A549 (cell line): ENCODE data around the gene CCNI. TPM values are rescaled to one million over a fixed set of nuclear protein-coding genes. Genes with fewer than 3 reads are reported as not detected.

ENCODE experiments used
- ATAC-seq, 2 experiments: fragments of 200-7000 bp in 1 of 2; fragments of >200 bp in 1 of 2; cut with Nextera tagmentation in 1 of 2; cut with Tn5 transposase in 1 of 2; 3 replicates each; pipeline versions ENCODE4 v1.8.0 to v1.9.1; 2018 to 2020; ENCODE audit warnings: mild to moderate bottlenecking in 1 of 2, moderate library complexity in 1 of 2
- CTCF ChIA-PET: fragments of 300-600 bp; sonication (Branson Sonifier 250); formaldehyde crosslinking; extraction: SDS; loops from one replicate; lab custom pipeline; 2021; ENCODE audit warnings: antibody characterized with exemption, inconsistent platforms; lab: Yijun Ruan, JAX
- POLR2A ChIA-PET: fragments of 350-600 bp; formaldehyde crosslinking; extraction: SDS; loops from one replicate; lab custom pipeline; 2021; ENCODE audit warnings: antibody characterized with exemption, inconsistent platforms; lab: Yijun Ruan, JAX
- DNase-seq, 2 experiments: peaks; one replicate each; pipeline versions ENCODE4 v3.0.0 to v3.0.0-alpha.2; 2011 to 2016; ENCODE audit warnings: low read depth in 1 of 2, low spot score in 1 of 2
- FAIRE-seq: peaks from 2 replicates; lab custom pipeline; 2011; peaks lifted over from hg19 to GRCh38; lab: Jason Lieb, UNC
- H3K27ac ChIP-seq, 2 experiments: fragments of >200 bp; sonication (Bioruptor Twin); formaldehyde crosslinking; 3 replicates each; pipeline ENCODE4 v1.5.1; 2016 to 2017
- H3K4me1 ChIP-seq: fragments of >200 bp; sonication (Bioruptor Twin); formaldehyde crosslinking; 3 replicates; pipeline ENCODE4 v1.6.1; 2016
- H3K4me2 ChIP-seq: fragments of >200 bp; sonication (Bioruptor Twin); formaldehyde crosslinking; 3 replicates; pipeline ENCODE4 v1.6.1; 2016
- H3K4me3 ChIP-seq: fragments of >200 bp; sonication (Bioruptor Twin); formaldehyde crosslinking; 3 replicates; pipeline ENCODE4 v1.5.1; 2016
- H3K9me3 ChIP-seq: fragments of >200 bp; sonication (Bioruptor Twin); formaldehyde crosslinking; 3 replicates; pipeline ENCODE4 v1.6.1; 2016
- CBX2 ChIP-seq: fragments of 200-600 bp; sonication (generic); IDR thresholded peaks from 2 replicates; pipeline ENCODE4 v1.6.1; 2016; ENCODE audit warnings: low read depth, mild to moderate bottlenecking, borderline replicate concordance
- ESRRA ChIP-seq: fragments of 150-350 bp; IDR thresholded peaks from 2 replicates; pipeline ENCODE4 v1.6.1; 2014; ENCODE audit warnings: mild to moderate bottlenecking, low read length, borderline replicate concordance
- FOXS1 ChIP-seq: fragments of 250-450 bp; sonication (Bioruptor Pico); IDR thresholded peaks from 2 replicates; pipeline ENCODE4 v1.5.0; 2020; ENCODE audit warnings: mild to moderate bottlenecking, moderate library complexity
- HDAC2 ChIP-seq: fragments of 200-600 bp; sonication (generic); IDR thresholded peaks from 2 replicates; pipeline ENCODE4 v1.6.1; 2016
- HOXB13 ChIP-seq: fragments of 250-450 bp; sonication (Bioruptor Pico); IDR thresholded peaks from 2 replicates; pipeline ENCODE4 v1.5.0; 2020; ENCODE audit warnings: low read depth, mild to moderate bottlenecking, moderate library complexity
- JUNB ChIP-seq: fragments of >200 bp; sonication (Bioruptor Twin); formaldehyde crosslinking; IDR thresholded peaks from 2 replicates; pipeline ENCODE4 v1.6.1; 2016
- NPAS2 ChIP-seq: fragments of 250-450 bp; sonication (Bioruptor Pico); IDR thresholded peaks from 2 replicates; pipeline ENCODE4 v1.8.0; 2022; ENCODE audit warnings: mild to moderate bottlenecking, moderate library complexity, borderline replicate concordance
- PHF8 ChIP-seq: fragments of 200-600 bp; sonication (generic); IDR thresholded peaks from 2 replicates; pipeline ENCODE4 v1.6.1; 2016; ENCODE audit warnings: low read depth, mild to moderate bottlenecking, antibody characterized with exemption, moderate library complexity, borderline replicate concordance
- RAD21 ChIP-seq, 2 experiments: fragments of >200 bp in 1 of 2; sonication (Bioruptor Twin) in 1 of 2; formaldehyde crosslinking in 1 of 2; IDR thresholded peaks in 1 of 2; conservative IDR thresholded peaks in 1 of 2; 2 replicates in 1 of 2; 3 replicates in 1 of 2; pipeline ENCODE4 v1.6.1; 2012 to 2018; ENCODE audit warnings: inconsistent platforms in 1 of 2
- RCOR1 ChIP-seq: fragments of 150-350 bp; IDR thresholded peaks from 2 replicates; pipeline ENCODE4 v1.6.1; 2014; ENCODE audit warnings: antibody characterized with exemption, low read length, low read depth
- RFX5 ChIP-seq: fragments of 450-650 bp; IDR thresholded peaks from 2 replicates; pipeline ENCODE4 v1.7.1; 2014; ENCODE audit warnings: antibody characterized with exemption, mild to moderate bottlenecking, moderate library complexity
- ZC3H11A ChIP-seq: fragments of 450-650 bp; IDR thresholded peaks from 2 replicates; pipeline ENCODE4 v1.6.1; 2014; ENCODE audit warnings: antibody characterized with exemption, mild to moderate bottlenecking
- ZFP36 ChIP-seq: fragments of 450-650 bp; IDR thresholded peaks from 2 replicates; pipeline ENCODE4 v1.6.1; 2014; ENCODE audit warnings: borderline replicate concordance; ENCODE audit not compliant: partially characterized antibody
- ZNF302 ChIP-seq: fragments of 250-450 bp; sonication (Bioruptor Pico); IDR thresholded peaks from 2 replicates; pipeline ENCODE4 v1.9.0; 2021; ENCODE audit warnings: inconsistent platforms, mild to moderate bottlenecking, moderate library complexity
- WGBS: methylation state at CpG from one replicate; pipeline ENCODE4 v1.1.6; 2017; ENCODE audit errors: missing lambda C conversion rate; 5-methylcytosine and 5-hydroxymethylcytosine counted together
- polyA plus RNA-seq, 4 experiments: library from polyadenylated mRNA; depleted of rRNA in 3 of 4; stranded (reverse); fragments of >200 nt; fragmentation: RNase III in 1 of 4; extraction: RNeasy Plus Mini Kit Qiagen cat#74134 plus additional on column Dnase treatment in 1 of 4; gene quantifications; 2 replicates in 3 of 4; 3 replicates in 1 of 4; pipeline ENCODE4 v1.2.3, GENCODE V29; 2011 to 2017
- TF ChIP-seq, protein P1 (sequence below): fragments of >200 bp; sonication (Bioruptor Twin); formaldehyde crosslinking; IDR thresholded peaks from 3 replicates; pipeline ENCODE4 v1.5.1; 2016
- TF ChIP-seq, protein P2 (sequence below): fragments of >200 bp; sonication (Bioruptor Twin); formaldehyde crosslinking; IDR thresholded peaks from 3 replicates; pipeline ENCODE4 v1.6.1; 2016
- TF ChIP-seq, protein P3 (sequence below): IDR thresholded peaks from 2 replicates; pipeline ENCODE4 v1.6.1; 2012

Gene CCNI
- polyA plus RNA-seq, 2 of the 4 experiments (the other 2 are of a cell fraction) = 73.8 to 117 TPM

DNA sequence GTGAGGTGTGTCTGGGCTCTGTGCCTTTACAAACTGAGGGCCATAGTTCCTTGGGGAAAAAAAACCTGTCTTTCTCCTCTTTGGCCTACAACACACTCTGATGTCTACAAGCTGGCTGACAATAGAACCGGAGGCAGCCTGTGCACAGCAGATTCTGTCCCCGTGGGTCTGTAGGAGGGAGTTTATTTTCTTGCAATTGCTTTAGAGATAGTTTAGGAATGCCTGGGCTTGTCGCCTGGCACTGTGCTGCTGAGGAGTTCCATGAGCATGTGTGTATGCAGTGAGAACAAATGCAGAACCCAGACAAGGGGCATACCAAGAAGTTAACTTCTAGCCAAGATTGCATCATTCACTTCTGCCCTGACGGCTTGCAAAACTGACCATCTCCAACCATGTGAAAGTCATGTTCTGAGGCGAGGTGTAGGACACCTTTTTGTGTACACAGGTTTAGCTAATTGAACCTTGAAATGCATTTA lies 54.1 kb downstream of the CCNI start:
- Histone ChIP-seq H3K9me3 (no peaks in the 10 kb centered on the region), H3K27ac (peak overlapping the region in 1 of 2 experiments; percentile 37; a peak in 1 of 6 replicates), H3K4me2 (no peak overlapping the region), H3K4me3 (no peak overlapping the region), H3K4me1 (no peaks in the 10 kb centered on the region; the same call in 2 of the 3 replicates)
- ATAC-seq = no peak
- DNase-seq = no peak
- TF ChIP-seq NPAS2 (no peak), RFX5 (no peak)
- TF ChIP-seq, protein P1, sequence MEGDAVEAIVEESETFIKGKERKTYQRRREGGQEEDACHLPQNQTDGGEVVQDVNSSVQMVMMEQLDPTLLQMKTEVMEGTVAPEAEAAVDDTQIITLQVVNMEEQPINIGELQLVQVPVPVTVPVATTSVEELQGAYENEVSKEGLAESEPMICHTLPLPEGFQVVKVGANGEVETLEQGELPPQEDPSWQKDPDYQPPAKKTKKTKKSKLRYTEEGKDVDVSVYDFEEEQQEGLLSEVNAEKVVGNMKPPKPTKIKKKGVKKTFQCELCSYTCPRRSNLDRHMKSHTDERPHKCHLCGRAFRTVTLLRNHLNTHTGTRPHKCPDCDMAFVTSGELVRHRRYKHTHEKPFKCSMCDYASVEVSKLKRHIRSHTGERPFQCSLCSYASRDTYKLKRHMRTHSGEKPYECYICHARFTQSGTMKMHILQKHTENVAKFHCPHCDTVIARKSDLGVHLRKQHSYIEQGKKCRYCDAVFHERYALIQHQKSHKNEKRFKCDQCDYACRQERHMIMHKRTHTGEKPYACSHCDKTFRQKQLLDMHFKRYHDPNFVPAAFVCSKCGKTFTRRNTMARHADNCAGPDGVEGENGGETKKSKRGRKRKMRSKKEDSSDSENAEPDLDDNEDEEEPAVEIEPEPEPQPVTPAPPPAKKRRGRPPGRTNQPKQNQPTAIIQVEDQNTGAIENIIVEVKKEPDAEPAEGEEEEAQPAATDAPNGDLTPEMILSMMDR = no peak
- FAIRE-seq = no peak
- ChIA-PET CTCF (interaction anchor here (1.5 kb wide), 1 partner anchor 24 kb away, joined by 8 read pairs; no protein-coding TSS in a partner anchor), POLR2A (no interaction called here)
- WGBS = 85% methylated on average over 5 of the region's 5 CpGs

DNA sequence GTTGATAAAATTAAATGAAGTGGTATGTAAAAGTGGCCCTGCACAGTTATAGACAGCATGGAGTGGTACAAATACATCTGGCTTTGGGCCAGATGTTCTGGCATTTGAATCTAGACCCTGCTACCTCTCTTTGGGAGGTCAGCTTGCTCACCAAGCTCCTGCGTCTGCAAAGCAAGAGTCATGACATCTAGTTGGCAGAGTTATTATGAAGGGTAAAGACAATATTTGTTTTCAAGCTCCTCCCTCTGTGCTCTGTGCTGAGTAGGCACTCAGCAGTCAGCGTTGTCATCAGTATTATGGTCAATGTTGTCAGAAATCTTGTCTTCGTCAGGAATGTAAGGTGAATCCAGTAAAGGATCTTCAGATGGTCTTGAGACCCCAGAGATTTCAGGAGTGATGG lies 55.8 kb downstream of the CCNI start:
- Histone ChIP-seq H3K4me1 (no peaks in the 10 kb centered on the region; the same call in 2 of the 3 replicates), H3K4me3 (no peak overlapping the region), H3K27ac (no peak overlapping the region), H3K9me3 (no peaks in the 10 kb centered on the region), H3K4me2 (no peak overlapping the region)
- TF ChIP-seq, protein P2, sequence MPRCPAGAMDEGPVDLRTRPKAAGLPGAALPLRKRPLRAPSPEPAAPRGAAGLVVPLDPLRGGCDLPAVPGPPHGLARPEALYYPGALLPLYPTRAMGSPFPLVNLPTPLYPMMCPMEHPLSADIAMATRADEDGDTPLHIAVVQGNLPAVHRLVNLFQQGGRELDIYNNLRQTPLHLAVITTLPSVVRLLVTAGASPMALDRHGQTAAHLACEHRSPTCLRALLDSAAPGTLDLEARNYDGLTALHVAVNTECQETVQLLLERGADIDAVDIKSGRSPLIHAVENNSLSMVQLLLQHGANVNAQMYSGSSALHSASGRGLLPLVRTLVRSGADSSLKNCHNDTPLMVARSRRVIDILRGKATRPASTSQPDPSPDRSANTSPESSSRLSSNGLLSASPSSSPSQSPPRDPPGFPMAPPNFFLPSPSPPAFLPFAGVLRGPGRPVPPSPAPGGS = no peak
- TF ChIP-seq FOXS1 (CRISPR knock-in tag) (no peak), NPAS2 (no peak), CBX2 (no peak), ZC3H11A (no peak), ZFP36 (no peak), HDAC2 (no peak), RAD21 (conservative IDR thresholded peaks at IDR 0.05 in 1 of 2, IDR thresholded peaks at IDR 0.05 in 1 of 2) (no peak), ZNF302 (CRISPR knock-in tag) (no peak), PHF8 (no peak), HOXB13 (CRISPR knock-in tag) (no peak), ESRRA (no peak), RCOR1 (no peak), JUNB (no peak)
- TF ChIP-seq, protein P3, sequence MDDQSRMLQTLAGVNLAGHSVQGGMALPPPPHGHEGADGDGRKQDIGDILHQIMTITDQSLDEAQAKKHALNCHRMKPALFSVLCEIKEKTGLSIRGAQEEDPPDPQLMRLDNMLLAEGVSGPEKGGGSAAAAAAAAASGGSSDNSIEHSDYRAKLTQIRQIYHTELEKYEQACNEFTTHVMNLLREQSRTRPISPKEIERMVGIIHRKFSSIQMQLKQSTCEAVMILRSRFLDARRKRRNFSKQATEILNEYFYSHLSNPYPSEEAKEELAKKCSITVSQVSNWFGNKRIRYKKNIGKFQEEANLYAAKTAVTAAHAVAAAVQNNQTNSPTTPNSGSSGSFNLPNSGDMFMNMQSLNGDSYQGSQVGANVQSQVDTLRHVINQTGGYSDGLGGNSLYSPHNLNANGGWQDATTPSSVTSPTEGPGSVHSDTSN = no peak
- TF ChIP-seq, protein P1 = no peak
- DNase-seq (no peak), FAIRE-seq (no peak), ATAC-seq (no peak)
- 80% methylated on average over 3 of the region's 3 CpGs for WGBS
- ChIA-PET CTCF (interaction anchor here (0.9 kb wide), 1 partner anchor 32 kb away, joined by 3 read pairs; no protein-coding TSS in a partner anchor), POLR2A (interaction anchor here (0.6 kb wide), 1 partner anchor 53 kb away, joined by 3 read pairs; no protein-coding TSS in a partner anchor)
